ENCODE measurements around the gene TOP2A.

- TF ChIP-seq SP1 (IDR thresholded peaks at IDR 0.05) (no peak), BHLHE40 (IDR thresholded peaks at IDR 0.05; ENCODE audit: borderline replicate concordance) (no peak), NFRKB (IDR thresholded peaks at IDR 0.05) (no peak), ARNT (IDR thresholded peaks at IDR 0.05) (no peak), SUZ12 (IDR thresholded peaks at IDR 0.05) (no peak), ELF4 (IDR thresholded peaks at IDR 0.05) (no peak)
These were observed 29.5 kb upstream of the TOP2A start for GRCh38 chr17:40447148-40447644.

All from HEK293T (cell line).